ENCODE data around the gene ZNF41. TPM values are rescaled to one million over a fixed set of nuclear protein-coding genes. Genes with fewer than 3 reads are reported as not detected.
"Not testable (repeated sequence)": the region's sequence is repeated elsewhere in the genome, so short reads cannot be mapped to it uniquely, and the experiment has no call there.

Gene ZNF41
- polyA plus RNA-seq (ENCODE audit: insufficient read length in 3 of 3) = 10 to 100 TPM; 13.6 to 14.4 (median 13.7) TPM

DNA sequence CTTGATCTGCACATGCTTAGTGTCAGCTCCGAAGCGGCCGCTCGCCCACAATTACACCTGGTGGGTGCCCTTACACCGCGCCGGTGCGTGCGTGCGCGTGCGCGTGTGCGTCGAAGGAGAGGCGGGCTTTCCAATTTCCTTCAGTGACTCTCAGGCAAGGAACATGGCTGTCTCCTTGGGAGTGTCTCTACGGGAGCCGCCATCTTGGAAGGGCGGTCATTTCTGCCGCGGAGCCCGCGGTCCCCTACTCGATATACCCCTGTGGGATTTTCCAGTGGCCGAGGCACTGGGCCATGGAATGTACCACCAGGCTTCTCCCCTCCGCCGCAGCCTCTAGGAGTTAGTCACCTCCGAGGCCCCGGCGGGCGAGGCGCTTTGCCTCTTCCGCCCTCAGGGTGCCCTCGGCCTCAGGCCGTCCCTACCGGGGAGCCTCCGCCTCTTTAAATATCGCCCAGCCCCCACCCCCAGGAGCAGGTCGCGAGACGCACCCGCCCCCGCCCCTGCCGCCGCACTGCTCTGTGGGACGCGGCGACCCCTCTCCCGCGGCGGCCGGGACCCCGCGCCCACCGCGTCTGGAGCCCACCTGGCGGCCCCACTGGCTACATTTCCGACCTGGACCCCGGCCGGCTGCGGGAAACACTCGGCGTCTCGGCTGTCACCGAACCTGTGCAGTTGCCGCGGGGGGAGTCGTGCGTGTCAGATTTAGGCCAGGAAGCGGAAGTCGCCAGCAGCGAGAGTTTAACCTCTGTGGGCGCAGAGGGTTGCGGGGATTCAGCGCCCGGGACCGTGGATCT is at the start of gene ZNF41:
ZNF41 (minus strand) TSS at position 711 of the 794 bp plus-strand sequence. CDS start 15,741 bp downstream, outside the sequence.
- DNase-seq (ENCODE audit: low read depth in 3 of 3, low spot score in 2 of 3) = peak in 1 of 3 donors; percentile 54

DNA sequence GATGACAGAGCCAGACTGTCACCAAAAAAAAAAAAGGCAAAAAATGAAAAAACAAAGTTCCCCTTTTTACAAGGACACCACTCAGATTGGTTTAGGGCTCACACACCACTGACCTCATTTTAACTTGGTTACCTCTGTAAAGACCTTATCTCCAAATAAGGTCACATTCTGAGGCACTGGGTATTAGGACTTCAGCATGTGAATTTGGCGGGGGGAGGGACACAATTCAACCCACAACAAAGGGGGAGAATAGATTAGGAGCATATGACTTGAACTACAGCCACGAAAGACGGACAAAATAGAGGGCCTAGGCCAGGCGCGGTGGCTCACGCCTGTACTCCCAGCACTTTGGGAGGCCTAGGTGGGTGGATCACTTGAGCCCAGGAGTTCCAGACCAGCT is 47.0 kb upstream of the ZNF41 start:
- DNase-seq (ENCODE audit: low read depth in 3 of 3, low spot score in 2 of 3) = no peak

DNA sequence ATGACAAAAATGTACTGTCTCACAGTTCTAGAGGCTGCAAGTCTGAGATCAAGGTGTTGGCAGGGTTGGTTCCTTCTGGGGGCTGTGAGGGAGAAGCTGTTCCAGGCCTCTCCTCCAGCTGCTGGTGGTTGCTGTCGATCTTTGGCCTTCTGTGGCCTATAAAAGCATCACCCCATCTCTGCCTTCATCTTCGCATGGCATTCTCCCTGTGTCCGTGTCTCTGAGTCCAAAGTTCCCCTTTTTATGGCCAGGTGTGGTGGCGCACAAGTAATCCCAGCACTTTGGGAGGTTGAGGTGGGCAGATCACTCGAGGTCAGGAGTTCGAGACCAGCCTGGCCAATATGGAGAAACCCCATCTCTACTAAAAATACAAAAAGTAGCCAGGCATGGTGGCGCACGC is 46.5 kb upstream of the ZNF41 start:
- no peak for DNase-seq (ENCODE audit: low read depth in 3 of 3, low spot score in 2 of 3)

DNA sequence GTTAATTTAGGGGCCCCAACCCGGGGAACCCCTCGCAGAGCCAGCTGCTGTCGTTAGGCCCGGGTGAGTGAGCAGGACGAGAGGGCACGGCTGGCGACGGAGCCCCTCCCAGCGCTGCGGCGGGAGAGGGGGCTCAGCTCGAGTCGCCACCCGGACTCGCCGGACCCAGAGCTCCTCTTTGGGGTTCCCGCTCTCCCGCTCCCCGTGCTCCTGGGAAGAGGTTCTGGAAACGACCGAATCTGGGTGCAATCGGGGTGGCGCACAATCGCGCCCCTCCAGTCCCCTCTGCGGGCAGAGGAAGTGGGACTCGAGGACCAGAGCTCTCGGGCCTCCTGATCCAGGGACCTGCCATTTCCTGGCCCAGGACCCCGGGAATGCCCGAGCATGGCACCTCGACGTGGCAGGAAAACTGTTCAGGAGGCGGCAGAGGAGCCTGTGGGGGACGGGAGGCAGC is 40.7 kb upstream of the ZNF41 start:
- DNase-seq (ENCODE audit: low read depth in 3 of 3, low spot score in 2 of 3) = no peak

DNA sequence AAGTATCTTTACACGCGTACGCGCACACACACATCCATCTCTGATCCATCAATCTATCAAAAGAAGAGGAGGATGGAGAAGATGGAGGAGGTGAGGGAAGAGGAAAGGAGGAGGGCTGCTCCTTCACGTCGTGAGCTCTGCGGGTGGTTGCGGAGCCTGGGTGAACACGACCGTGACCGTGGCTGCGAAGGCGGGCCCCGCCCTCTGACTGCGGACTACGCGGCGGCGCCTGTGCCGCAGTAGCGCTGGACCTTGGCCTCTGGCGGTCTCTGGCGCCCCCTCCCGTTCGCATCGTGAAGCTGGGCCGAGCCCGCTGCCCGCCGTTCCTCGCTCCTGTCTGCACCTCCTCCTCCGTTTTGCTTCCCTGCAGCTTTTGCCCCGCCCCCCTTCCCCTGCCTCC is 40.3 kb upstream of the ZNF41 start:
- peak in 1 of 3 donors; percentile 57 for DNase-seq (ENCODE audit: low read depth in 3 of 3, low spot score in 2 of 3)

DNA sequence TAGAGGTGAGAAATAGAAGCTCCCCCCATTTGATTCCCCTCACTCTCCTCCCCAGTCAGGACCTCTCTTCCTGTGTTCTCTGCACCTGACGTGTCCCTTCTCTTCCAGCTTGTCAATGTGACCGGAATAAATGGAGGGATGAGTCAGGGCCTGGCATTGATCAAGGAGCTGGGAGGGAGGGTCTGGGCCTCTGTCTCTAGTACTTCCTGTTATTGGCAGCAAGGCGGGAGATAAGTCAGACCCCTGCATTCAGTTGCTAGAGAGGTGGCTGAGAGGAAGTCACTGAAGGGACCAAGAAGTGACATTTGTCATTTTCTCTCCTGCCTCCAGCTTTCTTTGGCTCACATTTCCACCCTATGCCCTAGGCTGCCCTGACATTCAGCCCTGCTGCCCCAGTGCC is 35.1 kb upstream of the ZNF41 start:
- DNase-seq (ENCODE audit: low read depth in 3 of 3, low spot score in 2 of 3) = no peak

DNA sequence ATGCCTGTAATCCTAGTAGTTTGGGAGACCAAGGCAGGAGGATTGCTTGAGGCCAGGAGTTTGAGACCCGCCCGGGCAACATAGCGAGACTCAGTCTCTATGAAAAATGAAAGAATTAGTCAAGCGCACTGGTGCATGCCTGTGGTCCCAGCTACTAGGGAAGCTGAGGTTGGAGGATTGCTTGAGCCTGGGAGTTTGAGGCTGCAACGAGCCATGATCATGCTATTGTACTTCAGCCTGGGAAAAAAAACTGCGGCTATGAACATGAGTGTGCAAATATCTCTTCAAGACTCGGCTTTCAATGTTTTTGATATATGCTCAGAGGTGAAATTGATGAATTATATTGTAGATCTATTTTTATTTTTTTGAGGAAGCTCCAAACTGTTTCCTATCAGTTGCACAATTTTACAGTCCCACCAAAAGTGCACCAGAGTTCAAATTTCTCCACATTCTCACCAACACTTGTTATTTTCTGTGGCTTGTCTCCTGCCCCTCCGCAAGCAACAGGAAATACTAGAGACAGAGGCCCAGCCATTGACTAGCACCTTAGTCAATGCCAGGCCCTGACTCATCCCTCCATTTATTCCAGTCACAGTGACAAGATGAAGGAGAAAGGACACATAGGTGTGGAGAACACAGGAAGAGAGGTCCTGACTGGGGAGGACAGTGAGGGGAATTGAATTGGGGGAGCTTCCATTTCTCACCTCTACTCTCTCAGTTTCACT is 33.1 kb upstream of the ZNF41 start:
- DNase-seq (ENCODE audit: low read depth in 3 of 3, low spot score in 2 of 3) = no peak

DNA sequence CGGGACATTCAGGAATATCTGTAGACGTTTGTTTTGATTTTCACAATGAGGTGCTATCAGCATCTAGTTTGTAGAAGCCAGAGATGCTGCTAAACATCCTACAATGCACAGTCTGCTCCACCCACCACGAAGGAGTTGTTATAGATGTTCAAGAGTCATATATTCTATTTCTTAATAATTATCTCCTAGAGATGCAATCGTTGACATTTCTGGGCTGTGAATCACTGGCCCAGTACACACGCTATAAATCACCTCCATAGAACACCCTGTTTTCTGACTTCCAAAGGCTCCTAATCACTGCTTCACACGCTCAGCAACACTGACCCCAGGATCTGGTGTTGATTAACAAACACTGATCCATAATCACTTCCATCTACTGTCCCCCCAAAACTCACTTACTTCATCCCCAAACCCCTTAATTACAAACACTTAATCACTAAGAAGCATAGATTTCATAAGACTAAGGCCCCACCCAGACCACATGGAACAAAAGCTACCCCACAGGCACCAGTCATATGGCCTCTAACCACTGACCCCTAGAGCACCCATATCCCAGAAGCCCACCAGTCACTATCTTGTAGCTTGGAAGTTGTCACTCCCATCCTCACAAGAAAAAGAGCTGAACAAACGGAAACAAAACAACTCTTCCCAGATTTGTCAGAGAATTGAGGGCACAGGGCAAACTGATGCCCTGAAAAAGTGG is 31.7 kb upstream of the ZNF41 start:
- no peak for DNase-seq (ENCODE audit: low read depth in 3 of 3, low spot score in 2 of 3)

DNA sequence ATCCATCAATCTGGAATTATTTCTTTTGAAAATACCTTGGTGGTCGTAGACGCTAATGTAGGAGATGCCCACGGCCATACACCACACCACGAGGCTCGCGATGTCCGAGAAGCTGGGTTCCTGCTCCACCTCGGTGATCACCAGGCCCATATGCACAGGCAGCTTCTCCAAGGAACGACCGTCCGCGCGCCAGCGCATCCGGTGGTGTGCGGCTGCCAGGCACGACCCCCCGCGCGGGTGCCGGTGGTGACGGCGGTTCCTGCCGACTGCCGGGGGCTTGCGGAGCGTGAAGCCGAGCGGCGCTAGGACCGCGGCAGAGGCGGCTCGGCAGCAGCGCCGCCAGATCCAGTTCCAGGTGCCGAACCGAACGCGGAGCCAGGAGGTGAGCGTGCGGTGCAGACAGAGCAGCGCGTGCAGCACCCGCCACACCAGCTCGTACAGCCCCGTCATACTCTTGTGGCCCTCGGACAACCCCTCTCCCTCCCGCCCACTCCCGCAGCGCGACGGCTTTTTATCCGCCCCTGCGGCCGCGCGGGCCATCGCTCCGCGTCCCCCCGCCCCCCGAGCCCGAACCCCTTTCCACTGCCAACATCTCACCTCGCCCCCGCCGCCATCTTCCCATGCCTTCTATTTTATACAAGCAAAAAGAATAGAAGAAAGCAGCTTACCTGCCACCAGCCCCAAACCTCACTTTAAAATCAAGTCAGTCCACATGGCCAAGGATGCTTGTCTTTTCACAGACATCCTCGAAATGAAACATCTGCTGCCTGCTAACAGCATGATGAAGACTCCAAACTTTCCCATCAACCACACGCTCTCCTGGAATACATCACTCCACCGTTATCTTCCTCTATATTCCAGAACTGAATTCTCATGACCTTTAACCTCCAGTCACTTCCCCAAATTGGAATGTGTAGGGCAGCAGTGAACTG is 30.3 kb upstream of the ZNF41 start:
- DNase-seq (ENCODE audit: low read depth in 3 of 3, low spot score in 2 of 3) = not testable (repeated sequence)

DNA sequence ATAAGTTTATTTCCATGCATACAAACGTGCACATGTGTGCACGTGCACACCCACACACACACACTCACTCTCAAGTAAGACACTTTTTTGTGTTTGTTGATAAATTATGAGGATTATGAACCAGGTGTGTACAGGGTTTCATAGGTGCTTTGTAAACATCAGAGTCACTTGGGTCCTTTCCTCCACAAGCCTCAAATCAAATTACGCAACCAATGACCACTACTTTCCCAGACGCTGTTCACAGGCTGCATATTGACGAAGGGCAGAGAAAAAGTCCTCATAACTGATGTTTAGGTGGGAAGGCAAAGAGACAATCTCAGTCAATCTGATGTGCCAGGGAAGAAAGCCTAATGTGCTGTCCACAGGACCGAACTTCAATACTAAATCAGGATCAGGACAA is 29.4 kb upstream of the ZNF41 start:
- not testable (repeated sequence) for DNase-seq (ENCODE audit: low read depth in 3 of 3, low spot score in 2 of 3)

DNA sequence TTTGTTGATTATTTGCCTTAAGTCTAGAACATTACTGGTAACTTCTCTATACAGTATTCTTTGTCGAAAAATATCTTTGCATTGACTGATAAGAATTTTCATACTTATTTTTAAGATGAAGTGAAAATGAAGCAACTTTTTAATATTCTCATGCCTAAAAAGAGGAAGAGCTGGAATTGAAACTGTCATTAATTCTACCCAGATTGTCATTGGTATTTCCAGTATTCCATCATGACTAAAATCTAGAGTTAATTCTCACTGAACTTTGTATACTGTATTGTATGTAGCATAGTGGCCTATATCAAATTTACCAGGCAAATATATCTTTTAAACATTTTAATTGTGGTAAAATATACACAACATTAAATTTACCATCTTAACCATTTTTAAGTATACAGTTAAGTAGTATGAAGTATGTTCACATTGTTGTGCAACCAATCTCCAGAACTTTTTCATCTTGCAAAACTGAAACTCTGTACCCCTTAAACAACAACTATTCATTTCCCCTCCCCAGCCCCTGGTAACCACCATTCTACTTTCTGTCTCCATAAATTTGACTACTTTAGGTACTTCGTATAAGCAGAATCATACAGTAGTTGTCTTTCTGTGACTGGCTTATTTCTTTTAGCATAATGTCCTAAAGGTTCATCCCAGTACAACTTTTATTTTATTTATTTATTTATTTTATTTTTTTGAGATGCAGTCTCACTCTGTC is 24.3 kb upstream of the ZNF41 start:
- DNase-seq (ENCODE audit: low read depth in 3 of 3, low spot score in 2 of 3) = no peak

DNA sequence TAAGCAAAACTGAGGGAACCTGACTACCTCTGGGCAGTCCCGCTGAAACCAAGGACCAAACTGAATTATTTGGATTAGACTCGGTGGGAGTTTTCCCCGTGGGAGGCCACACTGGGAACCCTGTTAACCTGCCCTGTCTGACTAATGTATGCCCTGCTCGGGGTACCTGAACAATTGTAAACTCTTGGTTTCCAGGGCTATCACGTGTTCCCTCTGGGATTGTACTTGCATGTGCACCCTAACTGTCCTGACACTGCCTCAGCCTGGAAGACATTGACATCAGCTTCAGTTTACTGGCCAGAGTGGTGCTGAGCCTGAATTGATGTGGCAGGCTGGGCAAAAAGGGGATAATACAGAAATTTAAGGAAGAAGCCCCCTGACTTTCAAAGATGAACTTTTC is 20.1 kb upstream of the ZNF41 start:
- DNase-seq (ENCODE audit: low read depth in 3 of 3, low spot score in 2 of 3) = no peak

DNA sequence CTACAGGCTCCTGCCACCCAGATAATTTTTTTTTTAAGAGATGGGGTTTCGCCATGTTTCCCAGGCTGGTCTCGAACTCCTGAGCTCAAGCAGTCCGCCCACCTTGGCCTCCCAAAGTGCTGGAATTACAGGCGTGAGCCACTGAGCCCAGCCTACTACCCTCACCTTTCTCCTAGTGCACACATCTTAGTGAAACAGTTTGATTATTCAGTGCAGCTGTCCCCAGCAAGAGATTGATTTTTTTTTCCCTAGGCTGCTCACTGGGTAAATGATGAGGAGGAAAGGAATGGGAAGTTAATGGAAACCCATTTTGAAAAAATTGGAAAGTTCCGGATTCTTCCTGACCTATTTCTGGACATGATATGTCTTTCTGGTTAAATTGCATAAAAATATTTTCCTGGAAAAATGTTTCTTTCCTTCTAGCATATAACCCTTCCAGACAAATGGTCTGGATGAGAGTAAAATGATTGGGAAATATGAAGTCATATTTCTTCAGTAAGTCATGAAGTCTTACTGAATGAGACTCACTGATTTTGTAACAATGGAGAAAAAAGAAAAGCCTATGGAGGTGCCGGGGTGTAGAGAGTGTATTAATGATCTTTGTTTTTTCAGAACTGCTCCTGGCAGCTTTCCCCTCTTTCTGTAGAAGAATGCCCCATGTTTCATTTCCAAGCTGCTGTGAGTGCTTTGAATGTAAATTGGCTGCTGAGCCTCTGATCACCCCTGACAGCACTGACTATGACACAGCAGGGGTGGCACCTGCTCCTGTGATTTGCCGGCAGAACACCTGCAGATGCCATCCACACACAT is 19.5 kb upstream of the ZNF41 start:
- DNase-seq (ENCODE audit: low read depth in 3 of 3, low spot score in 2 of 3) = no peak

DNA sequence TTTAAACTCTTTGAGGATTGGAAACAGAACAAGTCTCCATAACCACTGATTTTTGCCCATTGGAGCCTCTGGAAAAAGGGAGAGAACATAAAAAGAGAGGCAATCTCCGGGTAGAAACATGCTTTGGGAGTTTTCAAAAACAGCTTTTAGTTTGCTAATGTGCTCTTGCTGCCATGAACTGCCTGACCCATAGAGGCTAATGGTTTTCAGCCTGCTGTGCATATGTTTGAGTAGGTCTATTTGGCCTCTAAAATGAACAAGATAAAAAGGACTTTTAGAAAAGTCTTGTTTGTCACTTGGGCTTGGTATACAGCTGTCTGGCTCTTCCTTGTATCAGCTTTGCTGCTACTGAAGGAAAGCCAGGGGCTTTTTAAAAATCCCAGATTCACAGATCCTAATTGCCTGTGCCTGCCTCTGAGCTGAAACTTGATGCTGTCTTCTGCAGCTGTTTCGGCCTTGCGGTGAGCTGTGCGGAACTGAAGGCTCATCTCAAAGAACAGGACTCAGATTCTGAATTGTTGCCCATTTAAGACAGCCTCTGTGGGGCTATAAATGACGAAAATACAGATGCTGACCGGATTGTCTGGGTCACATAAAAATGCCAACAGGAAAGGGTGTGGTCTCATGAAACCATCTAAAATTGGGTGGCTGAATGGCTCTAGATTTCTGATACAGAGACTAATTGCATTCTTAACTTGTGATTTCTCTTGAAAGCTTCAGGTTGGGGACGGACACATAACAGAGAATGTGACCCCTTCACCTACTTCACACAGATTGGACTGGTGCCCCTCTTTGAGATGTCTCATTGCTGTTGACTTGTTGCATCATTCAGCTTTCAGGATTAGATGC is 18.4 kb upstream of the ZNF41 start:
- DNase-seq (ENCODE audit: low read depth in 3 of 3, low spot score in 2 of 3) = no peak

DNA sequence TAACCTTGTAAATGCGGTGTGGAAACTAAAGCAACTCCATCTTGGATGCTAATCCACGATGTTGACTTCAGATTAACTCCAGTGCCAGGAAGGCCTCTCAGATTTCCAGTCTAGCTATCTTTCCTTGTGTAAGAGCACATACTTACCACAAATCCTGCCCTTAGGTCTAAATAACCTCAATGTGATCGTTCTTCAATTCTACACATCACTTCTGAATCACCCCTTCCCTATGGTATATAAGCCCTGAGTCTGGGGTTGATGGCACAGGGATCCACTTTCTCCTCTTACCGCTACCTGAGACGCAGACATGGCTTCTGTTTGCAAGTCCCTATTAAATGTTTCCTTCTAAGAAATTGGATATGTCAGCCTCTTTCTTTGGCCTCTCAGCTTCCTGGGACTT is 17.5 kb upstream of the ZNF41 start:
- no peak for DNase-seq (ENCODE audit: low read depth in 3 of 3, low spot score in 2 of 3)

DNA sequence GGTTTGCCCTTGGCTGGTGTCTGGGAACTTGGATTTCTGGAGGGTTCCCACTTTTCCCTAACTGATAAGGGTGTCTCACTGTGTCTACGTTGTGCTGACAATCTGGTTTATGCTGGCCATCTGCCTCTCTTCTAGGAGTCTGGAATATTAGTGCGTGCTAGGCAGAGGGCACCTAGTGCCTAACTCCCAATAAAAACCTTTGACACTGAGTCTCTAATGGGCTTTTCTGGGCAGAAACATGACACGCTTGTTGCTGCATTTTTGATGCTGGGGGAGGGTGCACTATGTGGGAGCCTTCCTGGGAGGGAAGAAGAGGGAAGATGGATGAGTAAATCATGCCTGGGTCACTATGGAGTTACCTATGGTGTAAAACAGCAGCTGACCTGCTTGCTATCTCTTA is 16.3 kb upstream of the ZNF41 start:
- no peak for DNase-seq (ENCODE audit: low read depth in 3 of 3, low spot score in 2 of 3)

DNA sequence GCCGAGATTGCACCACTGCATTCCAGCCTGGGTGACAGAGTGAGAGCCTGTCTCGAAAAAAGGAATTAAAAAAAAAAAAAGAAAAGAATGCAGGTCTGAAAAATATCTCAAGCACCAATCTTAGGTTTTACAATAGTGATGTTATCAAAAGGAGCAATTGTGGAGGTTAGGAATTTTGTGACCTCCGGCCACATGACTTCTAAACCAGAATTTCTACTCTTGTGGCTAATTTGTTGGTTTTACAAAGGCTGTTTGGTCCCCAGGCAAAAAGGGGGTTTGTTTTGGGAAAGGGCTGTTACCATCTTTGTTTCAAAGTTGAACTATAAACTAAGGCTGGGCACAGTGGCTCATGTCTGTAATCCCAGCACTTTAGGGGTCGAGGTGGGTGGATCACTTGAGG is 15.4 kb upstream of the ZNF41 start:
- no peak for DNase-seq (ENCODE audit: low read depth in 3 of 3, low spot score in 2 of 3)
